IPS-18c (cell line): Measurements from ENCODE around the gene ALKBH4.
"Not testable (repeated sequence)": the region's sequence is repeated elsewhere in the genome, so short reads cannot be mapped to it uniquely, and the experiment has no call there.

ENCODE experiments used
- H3K4me3 ChIP-seq: 2 replicates; pipeline ENCODE4 v1.7.0; 2013; ENCODE audit warnings: low read depth, mild to moderate bottlenecking, low read length, moderate library complexity; ENCODE audit not compliant: insufficient read depth
- H3K9me3 ChIP-seq: one replicate; pipeline ENCODE4 v1.6.1; 2013; ENCODE audit warnings: mild to moderate bottlenecking, low read length, moderate library complexity; ENCODE audit not compliant: control insufficient read depth, insufficient read depth

The ALKBH4 gene

GRCh38 chr7:102481962-102482361 lies 17.3 kb upstream of the ALKBH4 start:
- H3K4me3 ChIP-seq, H3K9me3 ChIP-seq: not testable (repeated sequence)

- not testable (repeated sequence) for H3K9me3 ChIP-seq, H3K4me3 ChIP-seq
Observed at GRCh38 chr7:102479982-102480637, 15.4 kb upstream of the ALKBH4 start.

GRCh38 chr7:102479209-102479584 lies 14.5 kb upstream of the ALKBH4 start:
- H3K4me3 ChIP-seq, H3K9me3 ChIP-seq: not testable (repeated sequence)

DNA sequence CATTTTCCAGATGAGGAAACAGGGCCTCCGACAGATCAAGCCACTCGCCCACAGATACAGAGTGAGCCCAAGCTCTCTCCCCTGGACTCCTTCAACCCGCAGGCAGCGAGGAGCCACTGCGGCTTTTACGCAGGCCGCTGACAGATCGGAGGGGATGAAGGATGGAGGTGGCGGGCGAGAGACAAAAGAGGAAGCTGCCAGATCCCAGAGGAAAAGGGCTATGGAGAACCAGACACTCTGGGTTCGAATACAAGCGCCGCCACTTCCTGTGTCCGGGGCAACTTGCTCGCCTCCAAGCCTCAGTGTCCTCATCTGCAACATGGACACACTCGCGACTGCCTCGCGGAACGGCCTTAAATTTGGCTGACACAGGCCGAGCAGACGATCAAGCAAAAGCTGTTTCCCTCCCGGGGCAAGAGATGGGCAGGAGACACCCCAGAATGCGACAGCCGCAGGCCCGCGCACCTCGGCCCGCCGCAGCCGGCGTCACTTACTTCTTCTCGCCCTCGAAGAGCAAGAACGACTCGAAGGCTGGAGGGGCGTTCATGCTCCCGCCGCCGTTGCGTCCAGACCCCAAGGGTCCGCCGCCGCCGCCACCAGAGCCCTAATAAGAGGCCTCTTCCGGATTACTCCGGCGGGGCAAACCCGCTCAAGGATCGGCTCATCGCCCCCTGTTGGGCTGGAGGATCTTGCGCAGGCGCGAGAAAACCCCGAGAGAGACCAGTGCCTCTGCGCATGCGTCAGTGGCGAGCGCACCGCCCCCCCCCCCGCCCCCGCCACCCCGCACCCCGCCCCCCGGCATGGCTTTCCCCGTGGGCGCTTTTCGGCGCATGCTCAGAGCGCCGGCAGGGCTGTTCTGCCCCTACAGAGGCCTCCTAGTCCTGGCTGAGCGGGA lies 13.9 kb upstream of the ALKBH4 start, which contains the start of gene POLR2J:
TSS of gene POLR2J (minus strand) at position 609 of the 895 bp plus-strand sequence. CDS start at position 547, 62 bp downstream.
- H3K9me3 ChIP-seq, H3K4me3 ChIP-seq: not testable (repeated sequence)

GRCh38 chr7:102474736-102475435 lies 10.2 kb upstream of the ALKBH4 start:
- not testable (repeated sequence) for H3K4me3 ChIP-seq, H3K9me3 ChIP-seq

- not testable (repeated sequence) for H3K9me3 ChIP-seq, H3K4me3 ChIP-seq
Observed at GRCh38 chr7:102474116-102474515, 9.5 kb upstream of the ALKBH4 start.

GRCh38 chr7:102473271-102473991 lies 8.8 kb upstream of the ALKBH4 start:
- no peak overlapping the region for H3K4me3 ChIP-seq
- no peaks in the 10 kb centered on the region for H3K9me3 ChIP-seq

- Histone ChIP-seq H3K9me3 (no peaks in the 10 kb centered on the region), H3K4me3 (no peak overlapping the region)
Observed at GRCh38 chr7:102472126-102473041, 7.7 kb upstream of the ALKBH4 start.

DNA sequence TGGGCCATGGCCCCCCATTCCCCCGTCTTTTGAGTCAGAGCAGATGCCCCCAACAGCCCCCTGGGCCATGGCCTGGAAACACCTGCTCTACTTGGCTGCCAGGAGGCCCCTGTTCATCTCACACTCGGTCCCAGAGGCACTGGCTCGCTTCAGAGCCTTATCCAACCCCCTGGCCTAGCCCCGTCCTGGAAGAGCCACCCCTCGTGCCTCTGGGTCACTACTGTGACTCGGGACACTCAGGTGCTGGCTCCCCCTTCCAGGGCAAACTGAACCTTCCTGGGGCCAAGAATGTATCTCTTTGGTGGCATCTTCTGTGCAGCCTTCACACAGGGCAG lies 7.1 kb upstream of the ALKBH4 start:
- Histone ChIP-seq H3K4me3 (no peak overlapping the region), H3K9me3 (no peaks in the 10 kb centered on the region)

- Histone ChIP-seq H3K9me3 (no peaks in the 10 kb centered on the region), H3K4me3 (no peak overlapping the region)
Observed at GRCh38 chr7:102469972-102470825, 5.5 kb upstream of the ALKBH4 start.

GRCh38 chr7:102469351-102469971 lies 4.8 kb upstream of the ALKBH4 start:
- H3K9me3 ChIP-seq: no peaks in the 10 kb centered on the region
- H3K4me3 ChIP-seq: no peak overlapping the region

- Histone ChIP-seq H3K9me3 (no peaks in the 10 kb centered on the region), H3K4me3 (no peak overlapping the region)
Observed at GRCh38 chr7:102468478-102469350, 4.1 kb upstream of the ALKBH4 start.

GRCh38 chr7:102467581-102468477 lies 3.2 kb upstream of the ALKBH4 start:
- Histone ChIP-seq H3K4me3 (no peak overlapping the region), H3K9me3 (no peaks in the 10 kb centered on the region)

DNA sequence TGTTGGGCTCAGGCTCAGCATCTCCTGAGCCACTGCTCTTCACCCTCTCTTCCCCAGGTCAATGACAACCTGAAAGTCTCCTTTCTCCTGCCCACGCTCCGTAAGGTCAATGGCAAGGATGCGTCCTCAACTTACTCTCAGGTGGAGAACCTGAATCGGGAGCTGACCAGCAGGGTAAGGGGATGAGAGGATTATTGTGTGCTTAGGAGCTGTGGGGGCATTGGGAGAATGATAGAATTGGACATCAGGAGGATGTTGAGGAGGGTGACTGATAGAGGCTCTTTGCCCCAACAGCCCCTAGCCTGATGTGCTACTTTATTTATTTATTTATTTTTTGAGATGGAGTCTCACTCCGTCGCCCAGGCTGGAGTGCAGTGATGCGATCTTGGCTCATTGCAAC lies 1.4 kb upstream of the ALKBH4 start:
- H3K9me3 ChIP-seq: no peaks in the 10 kb centered on the region
- H3K4me3 ChIP-seq: no peak overlapping the region
